Osteoblast (primary cell): ENCODE results near the gene AP5M1. TPM values are rescaled to one million over a fixed set of nuclear protein-coding genes. Genes with fewer than 3 reads are reported as not detected.
A peak's percentile ranks its signal among the peaks of the same experiment; 100 is the strongest.
"Not testable (repeated sequence)": the region's sequence is repeated elsewhere in the genome, so short reads cannot be mapped to it uniquely, and the experiment has no call there.

Experiments
- DNase-seq: peaks from one replicate; pipeline ENCODE4 v3.0.0; 2011; ENCODE audit warnings: low spot score, mixed read lengths; ENCODE audit not compliant: insufficient read length; ENCODE audit errors: missing footprints
- H2AFZ ChIP-seq: 2 replicates; pipeline ENCODE4 v1.6.0; 2011; ENCODE audit warnings: mild to moderate bottlenecking, low read length
- H3K27ac ChIP-seq: 2 replicates; pipeline ENCODE4 v1.5.1; 2011; ENCODE audit warnings: mild to moderate bottlenecking, low read depth, low read length, moderate library complexity
- H3K27me3 ChIP-seq: 2 replicates; pipeline ENCODE4 v1.6.0; 2012; ENCODE audit warnings: mild to moderate bottlenecking, control low read depth, inconsistent platforms, low read length, moderate library complexity; ENCODE audit not compliant: insufficient read depth
- H3K36me3 ChIP-seq: 2 replicates; pipeline ENCODE4 v1.5.1; 2011; ENCODE audit warnings: mild to moderate bottlenecking, low read length, control low read depth, moderate library complexity; ENCODE audit not compliant: insufficient read depth
- H3K4me1 ChIP-seq: 2 replicates; pipeline ENCODE4 v1.5.1; 2011; ENCODE audit warnings: mild to moderate bottlenecking, low read length, control low read depth, moderate library complexity; ENCODE audit not compliant: insufficient read depth
- H3K4me2 ChIP-seq: 2 replicates; pipeline ENCODE4 v1.6.0; 2011; ENCODE audit warnings: mild to moderate bottlenecking, low read length; ENCODE audit not compliant: insufficient read depth
- H3K4me3 ChIP-seq: fragments of 200-600 bp; sonication (generic); 3 replicates; pipeline ENCODE4 v1.5.1; 2012; ENCODE audit warnings: mild to moderate bottlenecking, low read length, inconsistent platforms; ENCODE audit not compliant: insufficient read depth
- H3K79me2 ChIP-seq: 2 replicates; pipeline ENCODE4 v1.6.0; 2012; ENCODE audit warnings: mild to moderate bottlenecking, low read length, control low read depth, inconsistent platforms; ENCODE audit not compliant: insufficient read depth
- H3K9me3 ChIP-seq: 2 replicates; pipeline ENCODE4 v1.5.1; 2011; ENCODE audit warnings: low read depth, low read length, control low read depth
- H4K20me1 ChIP-seq: 2 replicates; pipeline ENCODE4 v1.6.0; 2012; ENCODE audit warnings: mild to moderate bottlenecking, low read length, control low read depth; ENCODE audit not compliant: insufficient read depth
- total RNA-seq: library from RNA; depleted of rRNA; stranded (reverse); fragments of >200 nt; gene quantifications from 2 replicates; pipeline ENCODE4 v1.2.3, GENCODE V29; 2012
- TF ChIP-seq, protein P1 (sequence below): IDR thresholded peaks from 2 replicates; pipeline ENCODE4 v1.5.1; 2011; ENCODE audit warnings: mild to moderate bottlenecking, low read depth, low read length, moderate library complexity; ENCODE audit errors: extremely low read depth

AP5M1 gene
- total RNA-seq, 1 donor: 23.5 TPM

DNA sequence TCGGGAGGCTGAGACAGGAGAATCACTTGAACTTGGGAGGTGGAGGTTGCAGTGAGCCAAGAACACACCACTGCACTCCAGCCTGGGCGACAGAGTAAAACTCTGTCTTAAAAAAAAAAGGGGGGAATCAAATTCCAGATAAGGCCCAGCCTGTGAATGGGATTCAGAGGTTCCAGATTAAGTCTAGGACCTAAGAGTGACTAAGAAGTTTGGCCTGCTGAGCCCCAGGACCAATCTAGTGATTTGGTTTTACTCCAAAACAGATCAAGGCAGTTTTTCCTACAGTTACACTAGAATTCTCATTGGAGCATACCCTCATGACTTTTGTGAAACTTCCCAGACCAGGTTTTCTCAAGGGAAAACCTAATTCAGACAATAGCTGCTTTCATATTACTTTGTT is 22.8 kb upstream of the AP5M1 start:
- Histone ChIP-seq H3K4me3 (no peak overlapping the region), H3K4me2 (no peak overlapping the region), H4K20me1 (no peaks in the 10 kb centered on the region), H3K9me3 (no peaks in the 10 kb centered on the region), H3K27me3 (no peaks in the 10 kb centered on the region), H3K79me2 (peaks cover 56% of the 10 kb centered on the region), H3K4me1 (peaks cover 28% of the 10 kb centered on the region), H3K27ac (peak overlapping the region; percentile 46), H3K36me3 (peaks cover 15% of the 10 kb centered on the region), H2AFZ (no peak overlapping the region)
- TF ChIP-seq, protein P1, sequence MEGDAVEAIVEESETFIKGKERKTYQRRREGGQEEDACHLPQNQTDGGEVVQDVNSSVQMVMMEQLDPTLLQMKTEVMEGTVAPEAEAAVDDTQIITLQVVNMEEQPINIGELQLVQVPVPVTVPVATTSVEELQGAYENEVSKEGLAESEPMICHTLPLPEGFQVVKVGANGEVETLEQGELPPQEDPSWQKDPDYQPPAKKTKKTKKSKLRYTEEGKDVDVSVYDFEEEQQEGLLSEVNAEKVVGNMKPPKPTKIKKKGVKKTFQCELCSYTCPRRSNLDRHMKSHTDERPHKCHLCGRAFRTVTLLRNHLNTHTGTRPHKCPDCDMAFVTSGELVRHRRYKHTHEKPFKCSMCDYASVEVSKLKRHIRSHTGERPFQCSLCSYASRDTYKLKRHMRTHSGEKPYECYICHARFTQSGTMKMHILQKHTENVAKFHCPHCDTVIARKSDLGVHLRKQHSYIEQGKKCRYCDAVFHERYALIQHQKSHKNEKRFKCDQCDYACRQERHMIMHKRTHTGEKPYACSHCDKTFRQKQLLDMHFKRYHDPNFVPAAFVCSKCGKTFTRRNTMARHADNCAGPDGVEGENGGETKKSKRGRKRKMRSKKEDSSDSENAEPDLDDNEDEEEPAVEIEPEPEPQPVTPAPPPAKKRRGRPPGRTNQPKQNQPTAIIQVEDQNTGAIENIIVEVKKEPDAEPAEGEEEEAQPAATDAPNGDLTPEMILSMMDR: no peak
- no peak for DNase-seq

DNA sequence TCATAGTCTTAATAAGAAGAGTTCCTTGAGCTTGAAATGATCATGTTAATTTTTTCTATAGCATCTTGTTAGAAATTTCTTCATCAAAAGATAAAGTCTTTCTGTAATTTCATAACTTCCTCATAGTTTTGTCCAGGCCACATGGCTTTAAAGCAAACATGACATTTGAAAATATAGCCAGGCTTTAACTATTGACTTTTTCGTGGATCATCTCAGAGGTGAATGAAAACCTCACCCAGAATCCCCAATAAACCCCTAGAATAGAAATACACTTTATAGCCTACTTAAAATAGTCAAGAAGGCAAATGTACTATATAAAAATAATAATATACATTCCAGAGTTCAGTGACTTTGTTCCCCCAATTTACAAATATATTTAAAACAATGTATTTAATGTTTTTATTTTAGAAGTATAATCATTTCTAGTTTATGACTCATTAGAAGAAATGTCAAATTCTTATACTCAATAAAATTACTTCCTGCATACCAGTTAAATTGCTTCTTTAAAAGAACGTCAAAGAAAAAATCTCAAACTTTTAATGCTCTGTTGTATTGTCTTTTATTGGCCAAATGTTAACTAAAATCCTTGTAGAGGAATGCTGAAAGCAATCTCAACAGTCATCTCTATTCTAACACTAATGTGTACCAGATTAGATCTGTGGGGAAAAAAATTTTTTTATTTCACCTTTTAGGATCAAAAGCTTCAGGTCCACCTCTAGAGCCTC is 21.7 kb upstream of the AP5M1 start:
- H2AFZ ChIP-seq: no peak overlapping the region
- no peaks in the 10 kb centered on the region for H3K27me3 ChIP-seq
- no peak for DNase-seq
- H3K27ac ChIP-seq: peak overlapping the region; percentile 36
- no peaks in the 10 kb centered on the region for H4K20me1 ChIP-seq
- peak overlapping the region; percentile 55 for H3K4me2 ChIP-seq
- no peak overlapping the region for H3K4me3 ChIP-seq
- peaks cover 63% of the 10 kb centered on the region for H3K79me2 ChIP-seq
- TF ChIP-seq, protein P1: no peak
- no peaks in the 10 kb centered on the region for H3K9me3 ChIP-seq
- peaks cover 28% of the 10 kb centered on the region for H3K4me1 ChIP-seq
- H3K36me3 ChIP-seq: peaks cover 15% of the 10 kb centered on the region

DNA sequence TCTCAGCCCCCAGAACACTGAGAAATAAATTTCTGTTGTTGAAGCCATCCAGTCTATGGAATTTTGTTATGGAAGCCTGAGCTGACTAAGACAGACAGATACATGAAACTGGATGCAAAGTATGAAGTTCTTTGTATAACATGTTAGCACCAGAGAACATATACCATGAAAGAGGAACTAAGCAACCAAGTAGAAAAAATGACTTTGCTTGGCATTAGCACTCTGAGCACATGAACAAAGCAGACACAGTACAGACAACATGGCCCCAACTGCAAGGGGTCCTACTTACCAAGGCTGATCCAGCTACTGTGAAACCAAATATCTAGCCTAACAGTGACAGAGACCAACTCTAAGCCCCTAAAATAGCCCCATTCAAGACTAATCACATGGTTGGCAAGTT is 13.9 kb upstream of the AP5M1 start:
- Histone ChIP-seq H3K4me2 (no peak overlapping the region), H3K36me3 (no peaks in the 10 kb centered on the region), H3K4me1 (no peaks in the 10 kb centered on the region), H3K27me3 (no peaks in the 10 kb centered on the region), H3K27ac (no peak overlapping the region), H4K20me1 (peaks cover 16% of the 10 kb centered on the region), H3K9me3 (no peaks in the 10 kb centered on the region), H3K4me3 (no peak overlapping the region), H2AFZ (no peak overlapping the region), H3K79me2 (peaks cover 99% of the 10 kb centered on the region)
- no peak for DNase-seq
- TF ChIP-seq, protein P1: no peak

DNA sequence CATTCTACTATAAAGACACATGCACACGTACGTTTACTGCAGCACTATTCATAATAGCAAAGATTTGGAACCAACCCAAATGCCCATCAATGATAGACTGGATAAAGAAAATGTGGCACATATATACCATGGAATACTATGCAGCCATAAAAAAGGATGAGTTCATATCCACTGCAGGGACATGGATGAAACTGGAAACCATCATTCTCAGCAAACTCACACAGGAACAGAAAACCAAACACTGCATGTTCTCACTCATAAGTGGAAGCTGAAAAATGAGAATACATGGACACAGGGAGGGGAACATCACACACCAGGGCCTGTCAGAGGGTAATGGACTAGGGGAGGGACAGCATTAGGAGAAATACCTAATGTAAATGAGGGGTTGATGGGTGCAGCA is 10.6 kb upstream of the AP5M1 start:
- not testable (repeated sequence) for H3K4me3 ChIP-seq, H3K9me3 ChIP-seq, H3K27me3 ChIP-seq, H3K36me3 ChIP-seq, H3K4me2 ChIP-seq, H3K27ac ChIP-seq, DNase-seq, H2AFZ ChIP-seq, H3K4me1 ChIP-seq
- peaks cover 25% of the 10 kb centered on the region for H4K20me1 ChIP-seq
- H3K79me2 ChIP-seq: peaks cover 93% of the 10 kb centered on the region
